HCT116 (cell line): ENCODE results near the gene NRGN. TPM values are rescaled to one million over a fixed set of nuclear protein-coding genes. Genes with fewer than 3 reads are reported as not detected.

Experiments
- ATAC-seq: fragments of 200-7000 bp; cut with Tn5 transposase; 2 replicates; pipeline ENCODE4 v1.9.1; 2020; ENCODE audit warnings: mild to moderate bottlenecking, moderate library complexity
- BruUV-seq: library from RNA; stranded (reverse); fragments of 400-500 nt; replicated peaks from 2 replicates; lab custom pipeline; 2021; lab: Mats Ljungman, UMichigan
- CTCF ChIA-PET: fragments of 300-600 bp; sonication (Branson Sonifier 250); formaldehyde crosslinking; loops from one replicate; lab custom pipeline; 2021; ENCODE audit warnings: antibody characterized with exemption; lab: Charles Lee
- POLR2A ChIA-PET: fragments of 300-600, 350-600 bp; sonication (Branson Sonifier 250); formaldehyde crosslinking; loops from one replicate; lab custom pipeline; 2021; ENCODE audit warnings: antibody characterized with exemption; lab: Charles Lee
- RAD21 ChIA-PET, 2 experiments: fragments of 300-600 bp; sonication (Branson Sonifier 250); formaldehyde crosslinking; loops; one replicate each; lab custom pipeline; 2023; ENCODE audit warnings: low total read pairs in 2 of 2; ENCODE audit not compliant: uncharacterized antibody in 2 of 2, unreplicated experiment in 2 of 2, low non-redundant PET in 1 of 2; lab: Charles Lee
- DNase-seq: peaks from one replicate; pipeline ENCODE4 v3.0.0-alpha.2; 2010; ENCODE audit warnings: low read depth, low spot score
- H2AFZ ChIP-seq: fragments of 200-600 bp; shearing (Covaris generic), sonication (generic); 2 replicates; pipeline ENCODE4 v1.6.1; 2017; ENCODE audit warnings: low read depth, mixed run types, mixed read lengths, antibody characterized with exemption, low read length; ENCODE audit not compliant: poor library complexity, severe bottlenecking
- H3K27ac ChIP-seq: 2 replicates; pipeline ENCODE4 v1.5.1; 2012; ENCODE audit warnings: low read depth, low read length
- H3K27me3 ChIP-seq: fragments of 200-600 bp; sonication (generic); 2 replicates; pipeline ENCODE4 v1.6.1; 2016; ENCODE audit warnings: mixed run types, low read length, mixed read lengths; ENCODE audit not compliant: insufficient read depth
- H3K36me3 ChIP-seq, 2 experiments: fragments of 200-500 bp in 1 of 2; fragments of 200-600 bp in 1 of 2; sonication (Bioruptor generic) in 1 of 2; sonication (generic) in 1 of 2; 2 replicates each; pipeline versions ENCODE4 v1.5.1 to v1.6.1; 2014 to 2016; ENCODE audit warnings: low read length in 2 of 2, inconsistent platforms in 1 of 2, mixed read lengths in 1 of 2, mixed run types in 1 of 2; ENCODE audit not compliant: insufficient read depth in 2 of 2, control insufficient read depth in 1 of 2
- H3K4me1 ChIP-seq, 2 experiments: fragments of 200-600 bp in 1 of 2; sonication (generic) in 1 of 2; 2 replicates each; pipeline versions ENCODE4 v1.5.1 to v1.6.1; 2012 to 2017; ENCODE audit warnings: low read length in 2 of 2, inconsistent platforms in 1 of 2, mild to moderate bottlenecking in 1 of 2, mixed read lengths in 1 of 2, mixed run types in 1 of 2, moderate library complexity in 1 of 2; ENCODE audit not compliant: insufficient read depth in 2 of 2, control insufficient read depth in 1 of 2
- H3K4me2 ChIP-seq: fragments of 200-600 bp; sonication (generic); 2 replicates; pipeline ENCODE4 v1.6.1; 2017; ENCODE audit warnings: mixed run types, low read length, mixed read lengths
- H3K4me3 ChIP-seq, 2 experiments: fragments of 200-600 bp in 1 of 2; sonication (generic) in 1 of 2; replicated peaks in 1 of 2; 2 replicates each; pipeline ENCODE4 v1.5.1; 2011 to 2016; ENCODE audit warnings: low read length in 2 of 2, control low read depth in 1 of 2, low read depth in 1 of 2, mild to moderate bottlenecking in 1 of 2, mixed read lengths in 1 of 2, mixed run types in 1 of 2
- H3K79me2 ChIP-seq: fragments of 200-600 bp; sonication (generic); 2 replicates; pipeline ENCODE4 v1.6.1; 2017; ENCODE audit warnings: mild to moderate bottlenecking, mixed run types, low read length, moderate library complexity, mixed read lengths; ENCODE audit not compliant: insufficient read depth
- H3K9ac ChIP-seq: fragments of 200-600 bp; sonication (generic); 2 replicates; pipeline ENCODE4 v1.6.1; 2016; ENCODE audit warnings: low read length, mixed read lengths
- H3K9me2 ChIP-seq: fragments of 200-600 bp; sonication (generic), shearing (Covaris generic); 2 replicates; pipeline ENCODE4 v1.6.1; 2017; ENCODE audit warnings: mixed run types, mild to moderate bottlenecking, moderate library complexity; ENCODE audit not compliant: insufficient read depth
- H3K9me3 ChIP-seq, 2 experiments: fragments of 200-500 bp in 1 of 2; fragments of 200-600 bp in 1 of 2; sonication (Bioruptor generic) in 1 of 2; sonication (generic) in 1 of 2; 2 replicates each; pipeline ENCODE4 v1.6.1; 2014 to 2017; ENCODE audit warnings: low read length in 2 of 2, mixed read lengths in 2 of 2, inconsistent platforms in 1 of 2, low read depth in 1 of 2, mild to moderate bottlenecking in 1 of 2, mixed run types in 1 of 2, moderate library complexity in 1 of 2; ENCODE audit not compliant: control insufficient read depth in 1 of 2, insufficient read depth in 1 of 2
- H4K20me1 ChIP-seq: fragments of 200-600 bp; sonication (generic), shearing (Covaris generic); 2 replicates; pipeline ENCODE4 v1.6.1; 2017; ENCODE audit warnings: mixed run types, mild to moderate bottlenecking, moderate library complexity; ENCODE audit not compliant: insufficient read depth
- CBX3 ChIP-seq: IDR thresholded peaks from 2 replicates; pipeline ENCODE4 v1.6.1; 2012; ENCODE audit warnings: low read depth
- CEBPB ChIP-seq: IDR thresholded peaks from 2 replicates; pipeline ENCODE4 v1.6.1; 2012; ENCODE audit warnings: low read depth
- CTCF ChIP-seq, 3 experiments: fragments of 200-600 bp in 1 of 3; sonication (generic) in 1 of 3; IDR thresholded peaks in 2 of 3; conservative IDR thresholded peaks in 1 of 3; 2 replicates each; pipeline ENCODE4 v1.5.1; 2012 to 2017; ENCODE audit warnings: low read depth in 2 of 3, low read length in 2 of 3, antibody characterized with exemption in 1 of 3, borderline replicate concordance in 1 of 3, control low read depth in 1 of 3, mild to moderate bottlenecking in 1 of 3, mixed read lengths in 1 of 3, mixed run types in 1 of 3, moderate library complexity in 1 of 3; ENCODE audit not compliant: insufficient read depth in 1 of 3
- EZH2 ChIP-seq: fragments of 200-600 bp; sonication (generic); IDR thresholded peaks from 2 replicates; pipeline ENCODE4 v1.6.1; 2017; ENCODE audit warnings: antibody characterized with exemption, mixed run types
- FOSL1 ChIP-seq: IDR thresholded peaks from 2 replicates; pipeline ENCODE4 v1.6.1; 2012; ENCODE audit warnings: low read depth
- POLR2AphosphoS5 ChIP-seq: IDR thresholded peaks from 2 replicates; pipeline ENCODE4 v1.6.1; 2011; ENCODE audit warnings: mild to moderate bottlenecking, low read depth, low read length, moderate library complexity
- RAD21 ChIP-seq: IDR thresholded peaks from 2 replicates; pipeline ENCODE4 v1.6.1; 2012; ENCODE audit warnings: low read depth, mild to moderate bottlenecking
- SRF ChIP-seq: IDR thresholded peaks from 2 replicates; pipeline ENCODE4 v1.6.1; 2012; ENCODE audit warnings: low read depth
- TCF7L2 ChIP-seq: IDR thresholded peaks from 2 replicates; pipeline ENCODE4 v1.7.0; 2011; ENCODE audit warnings: borderline replicate concordance, inconsistent platforms; ENCODE audit not compliant: insufficient read depth, insufficient read length; ENCODE audit errors: extremely low read depth
- ZNF274 ChIP-seq: fragments of 200-500 bp; sonication (Bioruptor generic); IDR thresholded peaks from 2 replicates; pipeline ENCODE4 v1.6.1; 2014; ENCODE audit warnings: mild to moderate bottlenecking, low read depth, low read length, inconsistent platforms
- intact Hi-C: fragments of 100-400 bp; cut with micrococcal nuclease; formaldehyde crosslinking; loops from 2 replicates; pipeline ENCODE4 v1.10.0; 2022
- total RNA-seq: library from RNA; stranded (reverse); gene quantifications from one replicate; pipeline ENCODE4 v1.2.1, GENCODE V29; 2021; ENCODE audit not compliant: unreplicated experiment

Gene NRGN
- total RNA-seq, 1 experiment from 2014 or later, result 33.3 TPM

- no peak for DNase-seq
- ChIA-PET POLR2A (no interaction called here), CTCF (interaction anchor here (0.9 kb wide), 1 partner anchor 29 kb away, joined by 3 read pairs; no protein-coding TSS in a partner anchor), RAD21 (no interaction called here)
- TF ChIP-seq ZNF274 (no peak), CBX3 (no peak), FOSL1 (no peak), TCF7L2 (no peak), POLR2AphosphoS5 (no peak), CEBPB (no peak), RAD21 (no peak), SRF (no peak), CTCF (IDR thresholded peaks at IDR 0.05 in 2 of 3, conservative IDR thresholded peaks at IDR 0.05 in 1 of 3; ENCODE audit: borderline replicate concordance in 1 of 3, insufficient read depth in 1 of 3, low read depth in 2 of 3, low read length in 2 of 3) (no peak), EZH2 (no peak)
- Histone ChIP-seq H3K9ac (no peak overlapping the region), H3K4me1 (peaks cover 7 to 11% of the 10 kb centered on the region in 2 experiments; a peak in 3 of 4 replicates), H3K9me3 (no peaks in the 10 kb centered on the region), H3K79me2 (no peaks in the 10 kb centered on the region), H3K9me2 (no peaks in the 10 kb centered on the region), H3K4me2 (no peak overlapping the region), H4K20me1 (no peaks in the 10 kb centered on the region), H3K4me3 (no peak overlapping the region), H2AFZ (no peak overlapping the region), H3K27ac (no peak overlapping the region), H3K27me3 (peaks cover 68% of the 10 kb centered on the region), H3K36me3 (no peaks in the 10 kb centered on the region)
- ATAC-seq, result no peak
- intact Hi-C loops, result no loop called here
- BruUV-seq, result no TSS peak
Measured at GRCh38 chr11:124717421-124717785, 22.3 kb upstream of the NRGN start.
